ENCODE data around the gene PHACTR1. TPM values are rescaled to one million over a fixed set of nuclear protein-coding genes. Genes with fewer than 3 reads are reported as not detected.

The PHACTR1 gene
- total and polyA plus RNA-seq, 2 of the 4 experiments (the other 2 are of a cell fraction) = not detected

GRCh38 chr6:12993283-12993898, 276.8 kb downstream of the PHACTR1 start:
- BruUV-seq (replicated peaks) = no TSS peak
- CTCF ChIA-PET = no interaction called here
- in situ Hi-C loops (cut with MboI; ENCODE audit: low sequenced_read_pairs) = no loop called here

More at GRCh38 chr6:12993283-12993898, 276.8 kb downstream of the PHACTR1 start:
- no peak for DNase-seq
- Histone ChIP-seq H2AFZ (replicated peaks; ENCODE audit: low read length, poor library complexity) (no peak overlapping the region), H3K9me3 (ENCODE audit: control insufficient read depth, insufficient read depth, low read length) (peaks cover 6% of the 10 kb centered on the region), H4K20me1 (ENCODE audit: insufficient read depth, low read length) (no peaks in the 10 kb centered on the region), H4K91ac (ENCODE audit: insufficient read depth, low read depth, low read length) (no peak overlapping the region), H3K4ac (ENCODE audit: low read depth, low read length) (no peak overlapping the region), H3K4me2 (ENCODE audit: low read depth, low read length) (no peak overlapping the region), H3K9ac (ENCODE audit: low read depth, low read length) (no peak overlapping the region), H3K9me1 (ENCODE audit: insufficient read depth, low read length) (no peaks in the 10 kb centered on the region), H3K14ac (replicated peaks; ENCODE audit: low read depth, low read length) (no peak overlapping the region), H3K56ac (ENCODE audit: extremely low read depth, insufficient read depth, low read length) (no peak overlapping the region), H4K8ac (ENCODE audit: low read depth in 2 of 2, low read length in 2 of 2) (no peak overlapping the region), H3K36me3 (ENCODE audit: control insufficient read depth, insufficient read depth, low read length) (no peaks in the 10 kb centered on the region), H3K23ac (ENCODE audit: low read depth, low read length) (no peak overlapping the region), H2AK9ac (replicated peaks; ENCODE audit: low read depth, low read length, poor library complexity) (no peak overlapping the region), H2BK20ac (ENCODE audit: low read depth, low read length) (no peak overlapping the region), H3K79me1 (ENCODE audit: low read depth in 1 of 2, low read length in 2 of 2) (no peaks in the 10 kb centered on the region), H3K18ac (ENCODE audit: low read depth, low read length) (no peak overlapping the region), H3K27ac (ENCODE audit: insufficient read depth, low read length) (no peak overlapping the region), H2AK5ac (ENCODE audit: low read depth, low read length) (no peak overlapping the region), H2BK15ac (ENCODE audit: low read depth, low read length) (no peak overlapping the region), H4K5ac (ENCODE audit: low read depth, low read length) (no peak overlapping the region), H3K4me1 (ENCODE audit: control insufficient read depth, insufficient read depth, low read length) (no peaks in the 10 kb centered on the region), H3K4me3 (ENCODE audit: insufficient read depth, low read depth, low read length) (no peak overlapping the region), H2BK5ac (ENCODE audit: low read depth, low read length, poor library complexity, severe bottlenecking) (no peak overlapping the region), H2BK120ac (ENCODE audit: low read depth, low read length) (no peak overlapping the region), H3K27me3 (ENCODE audit: control insufficient read depth, insufficient read depth, low read length) (no peaks in the 10 kb centered on the region)
- dilution Hi-C loops (cut with HindIII; ENCODE audit: low sequenced_read_pairs, unreplicated experiment) = no loop called here
- no peak for ATAC-seq (ENCODE audit: low read depth)
- POLR2A ChIA-PET (ENCODE audit: unreplicated experiment) = no interaction called here
- WGBS, 2 experiments (ENCODE audit: extremely low coverage in 2 of 2, insufficient read length in 1 of 2) = no CpG with 5 or more reads among the region's 5 CpGs
- intact Hi-C loops (cut with micrococcal nuclease) = no loop called here
- TF ChIP-seq RCOR1 (IDR thresholded peaks at IDR 0.05; ENCODE audit: insufficient replicate concordance, low read length) (no peak), POLR2A (IDR thresholded peaks at IDR 0.05; ENCODE audit: low read depth, low read length) (no peak), CHD1 (IDR thresholded peaks at IDR 0.05; ENCODE audit: low read depth, low read length) (no peak), SMC3 (IDR thresholded peaks at IDR 0.05; ENCODE audit: low read depth, low read length) (no peak), MAFK (IDR thresholded peaks at IDR 0.05; ENCODE audit: low read depth, low read length) (no peak)
